ENCODE results near the gene SLC25A13. TPM values are rescaled to one million over a fixed set of nuclear protein-coding genes. Genes with fewer than 3 reads are reported as not detected.

SLC25A13 gene
- total RNA-seq, 2 donors from 2014 or later = 42.4 to 73.3 TPM

GRCh38 chr7:96084881-96085553 is 236.9 kb downstream of the SLC25A13 start:
- ATAC-seq (no peak), DNase-seq (no peak)
- intact Hi-C loops (cut with DNase I, micrococcal nuclease) = no loop called here

- intact Hi-C loops (cut with DNase I, micrococcal nuclease) = no loop called here
- ATAC-seq (no peak), DNase-seq (no peak)
Measured at GRCh38 chr7:96080027-96080426, 241.9 kb downstream of the SLC25A13 start.

- DNase-seq (no peak), ATAC-seq (no peak)
- intact Hi-C loops (cut with DNase I, micrococcal nuclease) = no loop called here
Measured at GRCh38 chr7:96076350-96076707, 245.6 kb downstream of the SLC25A13 start.

GRCh38 chr7:96075510-96076349 is 246.2 kb downstream of the SLC25A13 start:
- DNase-seq = peak; percentile 33 to 47
- ATAC-seq = peak; percentile 90
- intact Hi-C loops (cut with DNase I, micrococcal nuclease) = no loop called here

- intact Hi-C loops (cut with DNase I, micrococcal nuclease) = loop anchor here in 1 of 2 donors (5.0 kb wide), 1 partner anchor 952 kb away; no protein-coding TSS in a partner anchor
- no peak for DNase-seq
Measured at GRCh38 chr7:96074871-96075270, 247.0 kb downstream of the SLC25A13 start.

More at GRCh38 chr7:96074871-96075270, 247.0 kb downstream of the SLC25A13 start:
- ATAC-seq = no peak

Small RNAs within 50 kb of the gene (microRNA-seq; reads per million reads assigned to microRNA genes)
- gene MIR591 = 0 reads per million in 2 donors
